Colonic mucosa (tissue), 4 donors: ENCODE data around the gene STAMBP. TPM values are rescaled to one million over a fixed set of nuclear protein-coding genes. Genes with fewer than 3 reads are reported as not detected.

Experiments used
- DNase-seq: peaks from one replicate; pipeline ENCODE4 v3.0.0-alpha.2; 2020
- H3K27ac ChIP-seq: fragments of 200-600 bp; one replicate; pipeline ENCODE4 v1.8.0; 2021
- H3K27me3 ChIP-seq: fragments of 200-600 bp; one replicate; pipeline ENCODE4 v1.8.0; 2021
- H3K36me3 ChIP-seq: fragments of 200-600 bp; one replicate; pipeline ENCODE4 v1.8.0; 2021
- H3K4me1 ChIP-seq: fragments of 200-600 bp; one replicate; pipeline ENCODE4 v1.8.0; 2021; ENCODE audit warnings: mild to moderate bottlenecking
- H3K4me3 ChIP-seq: fragments of 200-600 bp; one replicate; pipeline ENCODE4 v1.8.0; 2021
- H3K9ac ChIP-seq, 2 donors: one replicate each; pipeline ENCODE4 v1.7.0; 2013; ENCODE audit warnings: control low read depth in 2 of 2, low read depth in 2 of 2, low read length in 2 of 2
- H3K9me3 ChIP-seq: fragments of 200-600 bp; one replicate; pipeline ENCODE4 v1.8.0; 2021
- CTCF ChIP-seq: fragments of 200-600 bp; IDR thresholded peaks from one replicate; pipeline ENCODE4 v1.8.0; 2022; ENCODE audit warnings: antibody characterized with exemption, mild to moderate bottlenecking
- intact Hi-C: fragments of 100-400 bp; cut with DNase I; formaldehyde crosslinking; loops from one replicate; pipeline ENCODE4 v1.14.1; 2022
- total RNA-seq, 2 donors: library from RNA; stranded (reverse); fragmentation: NEBNext Ultra II Directional in 1 of 2; extraction: Animal tissue kit (Norgen Biotek cat#: 25700) in 1 of 2; gene quantifications; one replicate each; pipeline ENCODE4 v1.2.1, GENCODE V29; 2021
- donor health status: healthy.
- donor health status: DM: no; HTN: no; CAD: no.
- donor health status: DM: no; HTN: no; CAD: no.

Gene STAMBP
- total RNA-seq, 2 donors from 2014 or later = 49.5 to 54.7 TPM

DNA sequence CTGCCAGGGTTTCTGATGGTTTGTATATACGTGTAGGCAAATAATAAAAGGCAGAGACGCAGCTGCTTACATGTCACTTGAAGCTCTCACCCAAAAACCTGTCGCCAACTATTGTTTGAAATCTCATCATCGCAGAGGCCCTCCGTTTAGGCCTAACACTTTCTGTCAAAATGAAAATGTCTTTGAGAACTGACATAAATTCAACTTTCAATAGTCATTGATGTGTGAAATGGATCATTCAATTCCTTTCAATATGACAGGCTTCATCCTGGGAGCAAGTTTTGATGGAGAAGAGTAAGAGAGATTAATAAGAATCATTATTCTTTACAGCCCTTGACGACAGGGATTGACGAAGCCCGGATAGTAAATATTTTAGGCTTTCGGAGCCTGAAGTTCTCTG lies 66.7 kb downstream of the STAMBP start:
- no peak for DNase-seq
- Histone ChIP-seq H3K9ac (peak overlapping the region; percentile 21 to 46), H3K27me3 (no peaks in the 10 kb centered on the region), H3K36me3 (no peaks in the 10 kb centered on the region), H3K4me3 (peak overlapping the region; percentile 28), H3K4me1 (no peaks in the 10 kb centered on the region), H3K27ac (no peak overlapping the region), H3K9me3 (no peaks in the 10 kb centered on the region)
- TF ChIP-seq CTCF = no peak
- intact Hi-C loops = no loop called here

DNA sequence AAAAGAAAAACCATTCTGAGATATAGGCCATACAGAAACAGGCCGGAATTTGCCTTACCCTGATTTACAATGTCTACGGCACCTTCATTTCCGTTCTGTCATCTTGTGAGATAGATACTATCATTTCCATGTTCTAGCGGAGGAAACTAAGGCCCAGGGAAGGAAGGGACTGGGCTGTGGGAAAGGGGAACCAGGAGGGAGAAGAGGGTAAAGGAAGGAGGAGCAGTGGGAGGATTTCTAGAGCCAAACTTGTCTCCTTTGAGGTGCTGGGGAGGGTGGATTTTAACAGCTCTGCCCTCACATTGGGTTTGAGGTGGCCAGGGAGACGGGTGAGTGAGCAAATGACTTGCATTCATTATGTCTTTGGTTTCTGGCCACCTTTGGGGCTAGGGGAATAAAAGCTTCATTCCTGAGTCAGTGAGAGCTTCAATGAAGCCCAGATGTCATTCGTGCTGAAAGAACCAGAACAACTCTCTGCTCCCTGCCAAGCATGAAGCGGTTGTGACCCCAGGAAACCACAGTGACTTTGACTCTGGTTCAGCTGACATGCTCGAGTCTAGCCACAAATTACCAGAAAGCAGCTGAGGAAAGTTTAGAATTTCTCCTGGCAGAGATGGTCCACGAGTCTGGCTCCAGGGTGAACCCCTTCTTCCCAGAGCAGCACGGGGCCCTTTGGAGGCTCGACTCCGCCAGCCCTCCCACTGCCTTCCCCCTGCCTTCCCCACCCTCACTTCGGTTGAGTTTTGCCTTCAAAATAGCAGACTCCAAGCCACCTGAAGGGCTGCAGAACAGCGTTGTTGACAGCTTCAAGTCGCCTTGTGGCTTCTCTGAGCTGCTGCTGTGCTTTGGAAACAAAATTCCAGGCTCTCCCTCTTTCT lies 67.8 kb downstream of the STAMBP start:
- Histone ChIP-seq H3K9ac (peak overlapping the region in 1 of 2 donors; percentile 49), H3K9me3 (no peaks in the 10 kb centered on the region), H3K4me1 (no peaks in the 10 kb centered on the region), H3K4me3 (peak overlapping the region; percentile 7), H3K36me3 (no peaks in the 10 kb centered on the region), H3K27me3 (no peaks in the 10 kb centered on the region), H3K27ac (peak overlapping the region; percentile 50)
- no peak for DNase-seq
- no peak for TF ChIP-seq CTCF
- intact Hi-C loops = no loop called here

- Histone ChIP-seq H3K4me1 (no peaks in the 10 kb centered on the region), H3K4me3 (peak overlapping the region; percentile 4), H3K9ac (peak overlapping the region in 1 of 2 donors; percentile 49), H3K27ac (peak overlapping the region; percentile 50), H3K36me3 (no peaks in the 10 kb centered on the region), H3K9me3 (no peaks in the 10 kb centered on the region), H3K27me3 (no peaks in the 10 kb centered on the region)
- intact Hi-C loops = no loop called here
- DNase-seq = no peak
- TF ChIP-seq CTCF = no peak
These were observed 68.5 kb downstream of the STAMBP start for GRCh38 chr2:73897240-73897583.

DNA sequence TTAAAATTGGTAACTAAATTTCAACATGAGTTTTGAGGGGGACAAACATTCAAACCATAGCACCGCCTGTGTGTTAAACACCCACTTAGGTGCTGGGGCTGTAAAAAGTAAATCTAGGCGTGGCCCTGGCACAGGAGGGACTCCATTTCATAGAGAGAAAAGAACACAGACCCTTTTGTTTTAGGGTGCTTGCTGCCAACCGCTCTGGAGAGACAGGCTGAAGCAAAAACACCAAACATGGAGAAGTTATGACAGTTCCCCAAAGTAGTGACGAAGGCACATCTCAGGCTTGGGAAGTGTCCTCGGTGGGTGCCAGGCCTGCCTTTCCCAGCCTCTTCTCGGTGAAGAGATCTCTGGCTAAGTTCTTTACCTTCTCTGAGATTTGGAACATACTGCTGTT lies 69.2 kb downstream of the STAMBP start:
- Histone ChIP-seq H3K4me1 (no peaks in the 10 kb centered on the region), H3K36me3 (no peaks in the 10 kb centered on the region), H3K27me3 (no peaks in the 10 kb centered on the region), H3K9me3 (no peaks in the 10 kb centered on the region), H3K27ac (no peak overlapping the region), H3K9ac (no peak overlapping the region), H3K4me3 (no peak overlapping the region)
- DNase-seq = no peak
- intact Hi-C loops = no loop called here
- no peak for TF ChIP-seq CTCF

GRCh38 chr2:73899801-73900336 lies 71.1 kb downstream of the STAMBP start:
- no peaks in the 10 kb centered on the region for H3K9me3 ChIP-seq
- no peak for TF ChIP-seq CTCF
- no peaks in the 10 kb centered on the region for H3K4me1 ChIP-seq
- no peak overlapping the region for H3K27ac ChIP-seq
- H3K36me3 ChIP-seq = no peaks in the 10 kb centered on the region
- DNase-seq = no peak
- no peak overlapping the region for H3K4me3 ChIP-seq
- no peaks in the 10 kb centered on the region for H3K27me3 ChIP-seq
- H3K9ac ChIP-seq = peak overlapping the region in 1 of 2 donors; percentile 19
- intact Hi-C loops = no loop called here
